Measurements from ENCODE around the gene WNT1.
A peak's percentile ranks its signal among the peaks of the same experiment; 100 is the strongest.

DNA sequence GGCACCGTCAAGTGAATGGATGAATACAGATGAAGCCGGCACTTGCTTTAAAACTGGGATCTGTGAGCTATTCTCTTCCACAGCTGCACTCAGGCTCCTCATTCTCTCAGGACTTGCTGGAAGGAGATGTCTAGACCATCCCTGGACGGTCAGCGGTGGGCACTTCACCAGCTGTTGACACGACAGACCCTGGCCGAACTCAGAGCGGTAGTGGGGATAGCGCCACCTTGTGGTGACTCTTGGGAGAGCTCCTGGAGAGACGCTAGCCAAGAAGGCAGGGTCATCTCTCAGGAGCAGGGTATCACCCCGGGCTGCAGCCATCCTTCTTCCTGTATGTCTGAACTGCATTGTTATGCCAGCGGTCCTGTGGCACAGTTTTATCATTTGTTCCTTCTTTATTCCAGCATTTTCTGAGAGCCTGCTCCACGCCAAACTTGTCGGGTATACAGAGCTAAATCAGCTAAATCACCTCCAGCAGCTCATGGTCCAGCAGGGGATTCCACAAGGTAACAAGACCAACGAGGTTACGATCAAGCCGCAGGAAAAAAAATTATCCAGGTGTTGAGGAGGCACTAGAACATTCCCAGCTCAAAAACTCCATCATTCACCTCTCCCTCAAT is 10.0 kb downstream of the WNT1 start:
- TF ChIP-seq RCOR1 (IDR thresholded peaks at IDR 0.05; ENCODE audit: insufficient replicate concordance, low read length) (no peak), BHLHE40 (IDR thresholded peaks at IDR 0.05; ENCODE audit: low read depth, low read length) (no peak), CHD1 (IDR thresholded peaks at IDR 0.05; ENCODE audit: low read depth, low read length) (no peak), MAZ (IDR thresholded peaks at IDR 0.05; ENCODE audit: borderline replicate concordance, low read depth, low read length) (no peak), RFX5 (IDR thresholded peaks at IDR 0.05; ENCODE audit: low read depth, low read length) (no peak), SMC3 (IDR thresholded peaks at IDR 0.05; ENCODE audit: low read depth, low read length) (peak; percentile 55), RAD21 (IDR thresholded peaks at IDR 0.05; ENCODE audit: low read length) (peak; percentile 53), MAFK (IDR thresholded peaks at IDR 0.05; ENCODE audit: low read depth, low read length) (no peak), POLR2A (IDR thresholded peaks at IDR 0.05; ENCODE audit: low read depth, low read length) (no peak), CEBPB (IDR thresholded peaks at IDR 0.05; ENCODE audit: low read depth, low read length) (no peak), MXI1 (IDR thresholded peaks at IDR 0.05; ENCODE audit: borderline replicate concordance, low read depth, low read length) (no peak), FOS (IDR thresholded peaks at IDR 0.05; ENCODE audit: low read depth, low read length) (no peak)
- TF ChIP-seq, protein P1, sequence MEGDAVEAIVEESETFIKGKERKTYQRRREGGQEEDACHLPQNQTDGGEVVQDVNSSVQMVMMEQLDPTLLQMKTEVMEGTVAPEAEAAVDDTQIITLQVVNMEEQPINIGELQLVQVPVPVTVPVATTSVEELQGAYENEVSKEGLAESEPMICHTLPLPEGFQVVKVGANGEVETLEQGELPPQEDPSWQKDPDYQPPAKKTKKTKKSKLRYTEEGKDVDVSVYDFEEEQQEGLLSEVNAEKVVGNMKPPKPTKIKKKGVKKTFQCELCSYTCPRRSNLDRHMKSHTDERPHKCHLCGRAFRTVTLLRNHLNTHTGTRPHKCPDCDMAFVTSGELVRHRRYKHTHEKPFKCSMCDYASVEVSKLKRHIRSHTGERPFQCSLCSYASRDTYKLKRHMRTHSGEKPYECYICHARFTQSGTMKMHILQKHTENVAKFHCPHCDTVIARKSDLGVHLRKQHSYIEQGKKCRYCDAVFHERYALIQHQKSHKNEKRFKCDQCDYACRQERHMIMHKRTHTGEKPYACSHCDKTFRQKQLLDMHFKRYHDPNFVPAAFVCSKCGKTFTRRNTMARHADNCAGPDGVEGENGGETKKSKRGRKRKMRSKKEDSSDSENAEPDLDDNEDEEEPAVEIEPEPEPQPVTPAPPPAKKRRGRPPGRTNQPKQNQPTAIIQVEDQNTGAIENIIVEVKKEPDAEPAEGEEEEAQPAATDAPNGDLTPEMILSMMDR (conservative IDR thresholded peaks at IDR 0.05; ENCODE audit: low read depth, low read length) = peak; percentile 70
- TF ChIP-seq, protein P2, sequence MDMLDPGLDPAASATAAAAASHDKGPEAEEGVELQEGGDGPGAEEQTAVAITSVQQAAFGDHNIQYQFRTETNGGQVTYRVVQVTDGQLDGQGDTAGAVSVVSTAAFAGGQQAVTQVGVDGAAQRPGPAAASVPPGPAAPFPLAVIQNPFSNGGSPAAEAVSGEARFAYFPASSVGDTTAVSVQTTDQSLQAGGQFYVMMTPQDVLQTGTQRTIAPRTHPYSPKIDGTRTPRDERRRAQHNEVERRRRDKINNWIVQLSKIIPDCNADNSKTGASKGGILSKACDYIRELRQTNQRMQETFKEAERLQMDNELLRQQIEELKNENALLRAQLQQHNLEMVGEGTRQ (IDR thresholded peaks at IDR 0.05; ENCODE audit: low read depth, low read length) = no peak

Data from IMR-90 (cell line).